HS-5 (cell line): ENCODE results near the gene MAMDC2.
"Not testable (repeated sequence)": the region's sequence is repeated elsewhere in the genome, so short reads cannot be mapped to it uniquely, and the experiment has no call there.

Experiments
- DNase-seq: peaks from one replicate; pipeline ENCODE4 v3.0.0-alpha.2; 2012; ENCODE audit warnings: low read depth

The MAMDC2 gene

DNA sequence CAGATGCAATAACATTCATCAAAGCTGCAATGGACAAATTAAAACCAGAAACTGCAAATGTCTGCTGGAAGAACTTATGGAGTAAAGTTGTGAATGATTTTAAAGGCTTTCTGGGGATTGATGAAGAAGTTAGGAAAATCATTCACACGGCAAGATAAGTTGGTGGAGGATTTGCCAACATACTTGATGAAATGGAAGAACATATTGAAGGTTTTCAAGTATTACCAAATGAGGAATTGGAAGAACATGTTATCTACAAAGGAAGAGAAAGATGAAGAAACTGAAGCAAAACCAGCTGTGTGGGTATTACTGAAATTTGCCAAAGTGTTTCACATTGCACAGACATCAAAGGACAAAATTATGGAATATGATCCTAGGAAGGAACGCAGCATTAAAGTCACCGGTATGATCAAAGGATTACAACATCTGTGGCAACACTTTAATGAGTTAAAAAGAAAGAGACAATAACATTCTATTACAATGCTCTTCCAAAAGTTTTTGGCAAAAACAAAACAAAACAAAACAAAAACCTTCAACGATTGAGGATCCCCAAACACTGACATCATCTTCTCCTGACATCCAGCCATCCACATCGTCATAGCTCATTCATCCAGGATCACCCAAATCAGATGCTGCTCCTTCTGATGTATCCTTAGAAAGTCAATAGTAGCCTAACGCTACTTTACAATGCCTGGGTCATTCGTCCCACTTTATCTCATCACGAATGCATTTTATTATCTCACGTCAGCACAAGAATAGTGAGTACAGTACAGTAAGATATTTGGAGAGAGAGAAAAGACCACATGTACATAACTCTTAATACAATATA is 153.8 kb downstream of the MAMDC2 start:
- DNase-seq, result no peak

DNA sequence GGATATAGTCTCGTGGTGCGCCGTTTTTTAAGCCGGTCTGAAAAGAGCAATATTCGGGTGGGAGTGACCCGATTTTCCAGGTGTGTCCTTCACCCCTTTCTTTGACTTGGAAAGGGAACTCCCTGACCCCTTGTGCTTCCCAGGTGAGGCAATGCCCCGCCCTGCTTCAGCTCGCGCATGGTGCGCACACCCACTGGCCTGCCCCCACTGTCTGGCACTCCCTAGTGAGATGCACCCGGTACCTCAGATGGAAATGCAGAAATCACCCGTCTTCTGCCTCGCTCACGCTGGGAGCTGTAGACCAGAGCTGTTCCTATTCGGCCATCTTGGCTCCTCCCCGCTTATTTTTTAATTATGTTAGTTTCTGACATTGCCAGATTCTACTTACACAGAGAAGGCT is 161.1 kb downstream of the MAMDC2 start:
- DNase-seq, result not testable (repeated sequence)

DNA sequence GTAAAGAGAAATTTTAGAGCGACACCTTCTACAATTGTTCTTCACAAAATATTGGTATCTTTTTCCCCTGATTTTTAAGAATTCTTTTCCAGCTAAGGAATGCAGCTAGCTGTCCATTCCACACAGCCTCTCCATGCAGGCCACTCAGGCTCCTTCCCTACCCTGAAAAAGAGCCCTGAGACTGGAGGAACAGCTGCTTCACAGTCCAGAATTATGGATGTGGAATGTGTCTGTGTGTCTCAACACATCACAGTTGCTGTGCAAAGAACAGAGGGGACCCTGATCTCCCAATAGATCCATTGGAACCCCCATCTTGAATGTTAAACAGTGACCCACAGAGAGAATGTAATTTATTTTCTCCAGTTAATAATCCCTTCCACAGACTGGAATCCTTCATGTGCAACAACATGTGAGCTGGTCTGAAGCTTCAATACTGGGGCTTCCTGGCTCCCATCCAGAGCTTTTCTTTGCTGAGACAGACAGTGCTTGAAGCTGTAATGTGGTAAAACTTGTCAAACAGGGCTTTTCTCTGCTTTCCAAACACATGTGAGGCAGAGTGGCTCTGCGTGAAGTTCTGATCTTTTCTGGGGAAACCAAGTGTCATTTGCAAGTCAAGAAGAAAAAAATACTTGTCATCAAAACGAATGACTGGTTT is 161.8 kb downstream of the MAMDC2 start:
- DNase-seq, result no peak

DNA sequence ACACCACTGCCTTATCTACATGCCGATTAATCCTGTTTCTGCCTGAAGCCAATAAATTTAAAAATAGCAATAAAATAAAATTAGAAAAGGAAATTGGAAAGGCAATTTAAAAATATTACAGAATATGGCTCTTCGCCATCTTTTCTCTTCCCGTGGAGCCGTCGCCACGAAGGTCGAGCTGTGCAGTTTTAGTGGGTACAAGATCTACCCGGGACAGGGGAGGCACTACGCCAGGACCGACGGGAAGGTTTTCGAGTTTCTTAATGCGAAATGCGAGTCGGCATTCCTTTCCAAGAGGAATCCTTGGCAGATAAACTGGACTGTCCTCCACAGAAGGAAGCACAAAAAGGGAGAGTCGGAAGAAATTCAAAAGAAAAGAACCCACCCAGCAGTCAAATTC is 173.4 kb downstream of the MAMDC2 start:
- DNase-seq, result no peak

DNA sequence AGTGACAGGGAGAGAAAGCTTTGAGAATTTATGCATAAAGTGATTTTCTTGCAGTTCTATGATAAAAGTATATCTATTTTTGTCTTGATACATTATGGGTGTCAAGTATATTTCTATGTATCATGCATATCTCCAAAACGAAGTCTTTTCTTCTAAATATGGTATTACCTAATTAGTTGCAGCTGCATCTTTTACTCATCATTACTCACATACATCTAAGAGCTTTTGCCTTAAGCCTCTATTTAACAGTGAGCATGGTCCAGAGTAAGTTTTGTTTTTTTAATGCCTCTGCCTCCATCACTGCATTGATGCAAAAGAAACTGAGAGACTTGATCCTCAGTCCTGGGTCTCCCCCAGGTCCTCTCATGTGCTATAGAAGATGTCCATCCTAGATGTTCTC is 175.1 kb downstream of the MAMDC2 start:
- DNase-seq, result peak; percentile 52

DNA sequence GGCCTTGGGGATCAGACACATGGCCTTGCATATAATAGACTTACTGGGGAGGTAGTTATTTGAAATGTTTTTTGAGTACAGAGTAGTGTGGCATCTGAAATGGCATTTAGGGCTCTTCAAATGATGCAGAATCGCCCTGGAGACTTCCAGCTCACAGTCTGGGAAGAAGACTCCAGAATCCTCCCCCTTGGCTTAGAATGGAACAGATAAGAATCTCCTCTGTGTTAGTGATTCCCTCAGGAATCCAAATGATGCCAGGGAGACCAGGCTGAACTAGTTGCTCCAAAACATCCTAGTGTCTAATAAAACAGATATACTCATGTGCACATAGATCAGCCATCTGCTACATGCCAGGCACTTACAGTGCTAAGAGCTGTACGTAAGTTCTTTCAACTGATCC is 176.6 kb downstream of the MAMDC2 start:
- DNase-seq, result no peak

DNA sequence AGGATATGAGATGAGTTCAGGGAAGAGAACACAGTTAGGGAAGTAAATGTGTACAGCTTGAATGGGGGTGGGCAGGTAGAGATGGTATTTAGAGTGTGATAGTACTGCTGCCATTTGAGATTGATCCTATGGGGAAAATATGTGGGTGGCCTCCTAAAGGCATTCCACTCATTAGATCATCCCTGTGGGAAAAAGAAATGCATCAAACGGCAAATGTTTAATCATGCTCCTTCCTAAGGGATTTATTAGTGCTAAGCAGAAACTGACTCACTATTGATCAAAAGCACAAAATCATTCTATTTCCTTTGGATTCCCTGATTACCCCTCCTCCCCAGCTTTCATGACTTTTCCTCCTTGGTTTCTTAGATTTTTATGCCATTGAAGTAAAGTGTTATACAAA is 178.7 kb downstream of the MAMDC2 start:
- DNase-seq, result peak; percentile 16

DNA sequence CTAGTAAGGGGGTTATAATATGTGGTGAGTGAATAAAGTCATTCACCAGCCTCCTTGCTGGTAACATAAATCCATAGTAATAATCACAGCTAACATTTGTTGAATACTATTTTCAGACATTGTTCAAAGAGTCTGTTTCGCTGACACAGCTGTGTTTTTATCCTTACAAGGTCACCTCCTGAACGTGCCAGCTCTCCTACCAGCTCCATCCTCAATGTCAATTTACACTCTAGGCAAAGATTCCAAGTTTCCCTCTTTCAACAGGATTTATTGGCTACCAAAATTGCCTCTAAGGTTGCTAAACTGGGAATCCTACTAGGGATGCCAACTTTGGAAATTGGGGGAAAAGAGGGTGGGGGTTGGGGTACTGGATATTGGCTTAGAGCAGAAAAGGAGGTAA is 184.5 kb downstream of the MAMDC2 start:
- no peak for DNase-seq

DNA sequence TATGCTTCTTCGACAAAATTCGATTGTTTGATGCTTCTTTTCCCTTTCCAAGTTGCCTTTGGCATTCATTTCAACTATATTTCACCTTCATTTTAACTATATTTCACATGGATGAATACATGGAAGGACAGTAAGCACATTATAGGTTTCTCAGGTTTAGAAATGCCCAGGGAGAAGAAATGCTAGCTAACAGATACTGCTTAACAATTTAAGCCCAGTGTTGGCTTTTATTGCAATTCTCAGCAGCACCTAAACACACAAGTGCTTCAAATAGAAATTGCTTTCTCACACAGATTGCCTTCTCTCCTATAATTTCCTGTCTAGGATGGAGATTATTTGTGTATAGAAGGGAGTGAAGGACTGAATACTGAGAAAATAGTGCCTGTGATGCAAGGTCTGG is 185.0 kb downstream of the MAMDC2 start:
- no peak for DNase-seq

DNA sequence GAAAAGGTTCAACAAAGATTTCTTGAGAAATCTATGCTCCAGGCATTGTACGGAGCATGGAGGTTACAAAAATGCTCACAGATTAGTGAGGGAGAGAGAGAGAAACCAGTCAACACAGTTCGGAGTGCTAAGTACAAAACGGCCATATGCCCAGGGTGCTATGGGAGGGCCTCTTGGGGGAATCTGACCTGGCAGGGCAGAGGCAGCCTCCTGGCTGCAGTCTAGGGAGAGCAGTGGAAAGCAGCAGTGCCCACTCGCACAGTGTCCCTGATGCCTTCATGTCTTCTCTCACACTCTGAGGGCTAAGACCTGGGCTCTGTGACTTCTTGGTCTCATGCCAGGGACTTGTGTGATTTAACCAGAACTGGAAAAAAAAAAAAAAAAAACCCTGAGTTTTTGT is 185.4 kb downstream of the MAMDC2 start:
- no peak for DNase-seq

DNA sequence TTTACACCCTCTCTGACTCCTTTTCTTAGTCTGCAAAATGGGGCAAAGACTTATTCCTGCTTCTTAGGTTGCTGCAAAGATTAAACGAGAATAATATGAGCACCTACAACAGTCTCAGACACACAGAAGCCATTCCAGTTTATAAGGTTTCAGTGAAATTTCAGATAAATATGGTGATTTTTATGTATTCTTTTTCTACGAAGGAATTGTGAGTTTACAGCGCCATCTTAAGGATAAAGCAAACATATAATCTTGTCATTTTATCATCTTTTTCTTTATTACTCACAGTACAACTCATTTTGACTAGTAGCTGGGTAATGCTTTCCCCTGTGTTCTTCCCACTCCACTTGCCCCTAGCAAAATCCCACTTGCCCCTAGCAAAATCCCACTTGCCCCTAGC is 185.9 kb downstream of the MAMDC2 start:
- no peak for DNase-seq

DNA sequence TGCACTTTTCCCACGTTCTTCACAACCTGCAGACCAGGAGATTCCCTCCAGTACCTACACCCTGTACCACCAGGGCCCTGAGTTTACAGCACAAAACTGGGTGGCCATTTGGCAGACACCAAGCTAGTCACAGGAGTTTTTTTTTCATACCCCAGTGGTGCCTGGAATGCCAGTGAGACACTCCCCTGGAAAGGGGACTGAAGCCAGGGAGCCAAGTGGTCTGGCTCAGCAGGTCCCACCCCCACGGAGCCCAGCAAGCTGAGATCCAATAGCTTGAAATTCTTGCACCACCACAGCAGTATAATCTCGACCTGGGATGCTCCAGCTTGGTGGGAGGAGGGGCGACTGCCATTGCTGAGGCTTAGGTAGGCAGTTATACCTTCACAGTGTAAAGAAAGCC is 188.8 kb downstream of the MAMDC2 start:
- no peak for DNase-seq

DNA sequence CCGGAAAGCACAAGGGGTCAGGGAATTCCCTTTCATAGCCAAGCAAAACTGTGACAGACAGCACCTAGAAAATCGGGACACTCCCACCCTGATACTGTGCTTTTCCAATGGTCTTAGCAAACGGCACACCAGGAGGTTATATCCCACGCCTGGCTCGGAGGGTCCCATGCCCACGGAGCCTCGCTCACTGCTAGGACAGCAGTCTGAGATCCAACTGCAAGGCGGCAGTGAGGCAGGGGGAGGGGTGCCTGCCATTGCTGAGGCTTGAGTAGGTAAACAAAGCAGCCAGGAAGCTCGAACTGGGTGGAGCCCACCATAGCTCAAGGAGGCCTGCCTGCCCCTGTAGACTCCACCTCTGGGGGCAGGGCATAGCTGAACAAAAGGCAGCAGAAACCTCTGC is 190.6 kb downstream of the MAMDC2 start:
- DNase-seq, result not testable (repeated sequence)

DNA sequence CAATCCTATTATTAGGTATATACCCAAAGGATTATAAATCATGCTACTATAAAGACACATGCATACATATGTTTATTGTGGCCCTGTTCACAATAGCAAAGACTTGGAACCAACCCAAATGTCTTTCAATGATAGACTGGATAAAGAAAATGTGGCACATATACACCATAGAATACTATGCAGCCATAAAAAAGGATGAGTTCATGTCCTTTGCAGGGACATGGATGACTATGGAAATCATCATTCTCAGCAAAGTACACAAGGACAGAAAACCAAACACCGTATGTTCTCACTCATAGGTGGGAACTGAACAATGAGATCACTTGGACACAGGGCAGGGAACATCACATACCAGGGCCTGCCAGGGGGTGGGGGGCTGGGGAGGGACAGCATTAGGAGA is 202.3 kb downstream of the MAMDC2 start:
- DNase-seq, result not testable (repeated sequence)

DNA sequence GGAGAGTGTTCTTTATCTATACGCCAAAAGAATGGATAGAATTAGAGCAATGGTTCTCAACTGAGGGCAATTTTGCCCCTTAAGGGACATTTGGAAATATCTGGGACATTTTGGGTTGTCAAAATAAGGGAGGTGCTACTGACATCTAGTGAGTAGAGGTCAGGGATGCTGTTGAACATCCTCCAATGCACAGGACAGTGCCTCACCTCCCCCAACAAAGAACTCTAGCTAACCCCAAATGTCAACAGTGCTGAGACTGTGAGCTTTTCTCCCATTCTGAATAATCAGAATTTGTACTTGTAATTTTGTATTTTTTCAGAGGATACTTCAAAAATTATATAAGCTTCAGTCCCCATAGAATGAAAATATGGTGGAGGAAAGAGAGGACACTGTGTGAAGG is 206.6 kb downstream of the MAMDC2 start:
- no peak for DNase-seq

DNA sequence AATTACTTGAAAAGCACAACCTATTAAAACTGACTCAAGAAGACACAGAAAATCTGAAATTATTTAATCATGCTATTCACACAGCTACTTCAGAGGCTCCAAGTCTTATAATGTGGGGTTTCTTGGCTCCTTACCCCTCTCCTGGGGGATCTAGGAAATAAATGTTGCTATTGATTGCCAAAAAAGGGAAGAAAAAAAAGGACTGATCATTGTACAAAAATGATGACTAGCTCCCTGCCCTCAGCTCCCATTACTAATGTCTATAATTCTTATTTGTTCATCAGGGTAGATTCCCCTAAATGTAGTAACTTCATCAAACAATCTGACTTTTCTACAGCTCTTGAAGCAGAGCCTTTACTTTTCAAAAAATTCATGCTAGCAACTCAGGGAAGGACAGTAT is 211.8 kb downstream of the MAMDC2 start:
- no peak for DNase-seq

DNA sequence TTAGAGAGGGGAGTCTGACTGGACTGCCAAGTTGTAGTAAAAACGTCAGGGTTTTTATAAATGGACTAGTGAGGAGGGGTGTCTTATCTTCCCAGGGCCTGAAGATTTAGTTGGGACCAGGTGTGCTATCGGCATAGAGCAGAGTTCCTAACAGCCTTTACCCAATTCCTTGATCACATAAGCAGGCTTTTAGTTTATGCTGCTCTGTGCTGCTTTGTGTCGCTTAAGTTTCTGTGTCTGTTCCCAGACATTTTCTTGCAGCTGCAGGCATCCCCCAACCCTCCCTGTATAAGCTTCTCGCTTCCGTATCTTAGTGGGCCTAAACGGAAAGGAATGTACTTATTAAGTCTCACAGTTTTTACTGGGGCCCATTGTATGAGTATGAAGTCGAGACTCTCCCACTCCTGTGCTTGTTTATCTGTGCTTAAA is 212.5 kb downstream of the MAMDC2 start:
- DNase-seq, result no peak

DNA sequence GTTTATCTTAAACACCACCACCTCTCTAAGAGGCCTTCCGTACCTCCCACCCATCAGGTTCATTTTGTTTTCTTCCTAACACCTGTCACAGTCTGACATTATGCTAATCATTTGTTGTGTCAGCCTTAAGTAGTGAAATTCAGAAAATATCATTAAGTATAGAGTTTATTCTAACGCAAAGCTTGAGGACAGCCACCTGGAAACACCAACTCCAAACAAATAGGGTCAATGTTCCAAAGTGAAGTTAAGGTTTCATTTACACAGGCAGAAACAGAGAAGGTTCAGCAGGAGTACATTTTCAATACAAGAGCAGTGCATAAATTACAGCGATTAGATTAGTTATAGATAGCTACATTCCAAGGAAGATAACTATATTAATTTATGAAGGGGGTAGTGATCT is 213.9 kb downstream of the MAMDC2 start:
- DNase-seq, result no peak

DNA sequence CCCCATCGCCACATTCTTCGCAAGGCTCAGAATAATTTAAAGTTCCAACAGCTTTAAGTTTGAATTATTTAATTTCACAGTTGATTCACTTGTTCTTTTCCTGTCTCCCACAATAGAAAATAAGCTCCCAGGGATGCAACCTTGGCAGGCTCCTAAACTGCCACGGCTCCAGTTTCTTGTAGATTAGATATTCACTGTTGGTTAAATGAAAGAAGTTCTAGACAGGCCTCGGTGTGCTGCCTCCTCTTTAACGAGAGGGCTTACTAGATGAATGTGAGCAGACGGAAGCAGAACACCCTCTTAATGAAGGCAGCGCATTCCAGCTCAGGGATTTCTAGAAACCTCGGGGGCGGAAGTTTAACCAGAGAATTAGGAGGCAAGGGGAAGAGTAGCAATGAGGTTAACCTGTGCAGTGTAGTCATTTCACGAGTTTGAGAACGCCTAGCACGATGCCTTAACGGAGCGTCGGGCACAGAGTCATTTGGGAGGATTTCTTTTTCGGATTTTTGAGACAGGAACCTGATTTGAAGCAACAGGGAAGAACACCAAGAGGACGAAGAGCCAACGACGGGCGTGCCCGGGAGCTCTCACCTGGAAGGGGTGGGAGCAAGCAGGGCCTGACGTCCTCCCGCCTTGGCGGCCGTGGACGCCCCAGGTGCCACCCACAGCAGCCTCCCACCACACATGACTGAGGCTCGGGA is 214.5 kb downstream of the MAMDC2 start:
- peak; percentile 24 for DNase-seq

DNA sequence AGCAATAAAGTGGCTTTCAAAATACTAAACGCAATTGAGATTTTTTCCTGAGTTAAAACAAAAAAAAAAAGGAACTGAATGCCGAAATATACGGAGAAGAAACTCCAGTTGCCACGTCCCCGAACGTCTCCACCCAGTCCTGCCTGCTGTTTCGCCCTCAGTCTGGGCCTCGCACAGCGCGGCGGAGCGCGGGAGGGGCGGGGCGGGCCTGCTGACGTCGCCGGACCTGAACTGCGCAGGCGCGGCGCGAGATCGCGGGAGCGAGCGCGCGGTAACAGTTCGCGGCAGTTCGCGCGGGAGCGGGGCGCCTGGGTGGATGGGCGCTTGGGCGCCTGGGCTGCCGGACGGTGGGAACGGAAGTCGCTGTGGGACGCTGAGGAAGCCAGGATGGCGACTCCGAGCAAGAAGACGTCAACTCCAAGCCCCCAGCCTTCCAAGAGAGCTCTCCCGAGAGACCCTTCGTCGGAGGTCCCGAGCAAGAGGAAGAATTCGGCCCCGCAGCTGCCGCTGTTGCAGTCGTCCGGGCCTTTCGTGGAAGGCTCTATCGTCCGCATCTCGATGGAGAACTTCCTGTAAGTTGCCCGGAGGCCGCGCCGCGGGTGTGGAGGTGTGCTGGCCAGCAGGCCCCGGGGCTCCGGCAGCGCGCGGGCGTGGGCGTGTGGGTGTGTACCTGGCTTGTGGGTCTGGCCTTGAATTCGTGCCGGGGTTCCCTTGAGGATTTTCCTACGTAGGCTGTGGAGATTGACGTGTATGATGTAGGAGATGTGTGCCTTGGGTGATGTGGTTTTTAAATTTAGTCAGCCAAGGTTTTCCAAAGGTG is 215.3 kb downstream of the MAMDC2 start, which contains the start of gene SMC5:
Gene SMC5 (plus strand): TSS at position 287 of the 820 bp plus-strand sequence. CDS start 101 bp downstream, at position 388.
- DNase-seq, result peak; percentile 71

DNA sequence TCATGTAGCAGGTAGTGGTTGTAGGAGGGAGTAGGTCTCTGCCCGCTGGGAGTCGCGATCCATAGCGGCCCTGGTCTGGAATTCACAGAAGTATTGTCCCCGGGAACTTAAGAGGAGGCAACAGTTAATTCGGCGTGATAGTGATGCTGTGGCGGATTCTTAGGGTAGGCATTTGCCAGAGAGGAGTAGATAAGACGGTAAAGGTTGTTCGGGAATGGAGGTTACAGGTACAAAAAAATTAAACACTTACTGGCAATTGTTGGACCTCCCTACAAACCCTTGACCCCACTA is 215.8 kb downstream of the MAMDC2 start:
- DNase-seq, result no peak

DNA sequence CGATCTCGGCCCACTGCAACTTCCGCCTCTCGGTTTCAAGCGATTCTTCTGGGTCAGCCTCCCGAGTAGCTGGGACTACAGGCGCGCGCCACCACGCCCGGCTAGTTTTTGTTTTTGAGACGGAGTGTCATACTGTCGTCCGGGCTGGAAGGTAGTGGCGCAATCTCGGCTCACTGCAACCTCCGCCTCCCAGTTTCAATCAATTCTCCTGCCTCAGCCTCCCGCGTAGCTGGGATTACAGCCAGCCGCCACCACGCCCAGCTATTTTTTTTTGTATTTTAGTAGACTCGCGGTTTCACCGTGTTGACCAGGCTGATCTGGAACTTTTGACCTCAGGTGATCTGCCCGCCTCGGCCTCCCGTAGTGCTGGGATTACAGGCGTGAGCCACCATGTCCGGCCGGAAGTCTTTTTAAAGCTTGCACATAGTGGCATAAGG is 216.4 kb downstream of the MAMDC2 start:
- DNase-seq, result no peak
